Fibroblast of lung (primary cell): ENCODE measurements around the gene KRTAP25-1.

ENCODE experiments used
- EZH2 ChIP-seq: IDR thresholded peaks from 2 replicates; pipeline ENCODE4 v1.5.1; 2012; ENCODE audit warnings: low read length, control low read depth, mild to moderate bottlenecking; ENCODE audit errors: missing control alignments
- TF ChIP-seq, protein P1 (sequence below), 2 donors: IDR thresholded peaks in 1 of 2; conservative IDR thresholded peaks in 1 of 2; 1 replicate in 1 of 2; 2 replicates in 1 of 2; pipeline ENCODE4 v1.5.1; 2011 to 2012; ENCODE audit warnings: low read length in 2 of 2, control low read depth in 1 of 2, inconsistent platforms in 1 of 2, low read depth in 1 of 2, mild to moderate bottlenecking in 1 of 2

DNA sequence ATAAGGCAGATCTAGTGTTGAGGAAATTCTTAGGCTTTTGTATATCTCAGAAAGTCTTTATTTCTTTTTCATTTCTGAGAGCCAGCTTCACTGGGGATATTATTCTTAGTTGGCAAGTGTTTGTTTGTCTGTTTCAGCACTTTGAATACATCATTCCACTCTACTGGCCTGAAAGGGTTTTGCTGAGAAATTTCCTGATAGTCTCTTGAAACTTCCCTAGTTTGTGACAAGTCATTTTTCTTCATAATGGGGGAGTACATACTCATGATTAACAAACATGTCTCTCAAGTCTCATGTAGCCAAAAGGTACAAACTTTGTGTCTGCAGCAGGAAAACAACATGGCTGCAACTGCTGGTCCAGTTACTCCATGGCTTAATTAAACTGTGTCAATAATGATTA is 37.1 kb upstream of the KRTAP25-1 start:
- TF ChIP-seq, protein P1, sequence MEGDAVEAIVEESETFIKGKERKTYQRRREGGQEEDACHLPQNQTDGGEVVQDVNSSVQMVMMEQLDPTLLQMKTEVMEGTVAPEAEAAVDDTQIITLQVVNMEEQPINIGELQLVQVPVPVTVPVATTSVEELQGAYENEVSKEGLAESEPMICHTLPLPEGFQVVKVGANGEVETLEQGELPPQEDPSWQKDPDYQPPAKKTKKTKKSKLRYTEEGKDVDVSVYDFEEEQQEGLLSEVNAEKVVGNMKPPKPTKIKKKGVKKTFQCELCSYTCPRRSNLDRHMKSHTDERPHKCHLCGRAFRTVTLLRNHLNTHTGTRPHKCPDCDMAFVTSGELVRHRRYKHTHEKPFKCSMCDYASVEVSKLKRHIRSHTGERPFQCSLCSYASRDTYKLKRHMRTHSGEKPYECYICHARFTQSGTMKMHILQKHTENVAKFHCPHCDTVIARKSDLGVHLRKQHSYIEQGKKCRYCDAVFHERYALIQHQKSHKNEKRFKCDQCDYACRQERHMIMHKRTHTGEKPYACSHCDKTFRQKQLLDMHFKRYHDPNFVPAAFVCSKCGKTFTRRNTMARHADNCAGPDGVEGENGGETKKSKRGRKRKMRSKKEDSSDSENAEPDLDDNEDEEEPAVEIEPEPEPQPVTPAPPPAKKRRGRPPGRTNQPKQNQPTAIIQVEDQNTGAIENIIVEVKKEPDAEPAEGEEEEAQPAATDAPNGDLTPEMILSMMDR (conservative IDR thresholded peaks at IDR 0.05 in 1 of 2, IDR thresholded peaks at IDR 0.05 in 1 of 2; ENCODE audit: low read depth in 1 of 2, low read length in 2 of 2), result no peak
- no peak for TF ChIP-seq EZH2
